Stimulated activated CD4-positive, alpha-beta T cell treated with anti-CD3 and anti-CD28 coated beads, TNF-alpha, amount 100 ng/mL, for 48 hours (primary cell): ENCODE data around the gene ICAM1.
"Not testable (repeated sequence)": the region's sequence is repeated elsewhere in the genome, so short reads cannot be mapped to it uniquely, and the experiment has no call there.

ENCODE experiments used
- DNase-seq, 3 donors: peaks; one replicate each; pipeline ENCODE4 v3.0.0-alpha.2; 2020; ENCODE audit warnings: low read depth in 3 of 3

The ICAM1 gene

DNA sequence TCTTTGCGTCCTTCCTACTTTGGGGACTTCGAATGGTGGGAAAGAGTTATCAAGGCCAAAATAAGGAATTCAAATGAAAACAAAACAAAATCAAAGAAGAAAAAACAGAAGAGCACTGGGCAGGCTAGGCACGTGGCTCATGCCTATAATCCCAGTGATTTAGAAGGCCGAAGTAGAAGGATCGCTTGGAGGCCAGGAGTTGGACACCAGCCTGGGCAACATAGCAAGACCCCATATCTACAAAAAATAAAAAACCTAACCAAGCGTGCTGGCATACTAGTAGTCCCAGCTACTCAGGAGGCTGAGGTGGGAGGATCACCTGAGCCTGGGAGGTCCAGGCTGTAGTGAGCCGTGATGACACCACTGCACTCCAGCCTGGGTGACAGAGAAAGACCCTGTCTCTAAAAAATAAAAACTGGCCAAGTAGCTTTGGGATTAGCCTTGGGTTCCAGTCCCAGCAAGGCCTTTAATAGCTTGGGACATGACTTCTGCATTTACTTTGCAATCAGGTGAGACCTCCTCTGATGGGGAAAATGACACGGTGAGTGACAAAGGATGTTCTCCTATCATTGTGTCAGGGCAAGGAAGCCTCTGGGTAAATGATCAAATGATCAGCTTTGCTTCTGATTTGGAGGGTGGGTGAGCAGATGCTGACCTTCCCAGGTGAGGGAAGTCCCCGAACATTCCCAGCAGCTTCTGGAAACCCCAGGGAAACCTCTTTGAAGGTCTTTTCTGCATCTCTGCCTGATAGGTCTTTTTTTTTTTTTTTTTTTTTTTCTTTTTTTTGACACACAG, 7.1 kb downstream of the ICAM1 start:
- DNase-seq: no peak

DNA sequence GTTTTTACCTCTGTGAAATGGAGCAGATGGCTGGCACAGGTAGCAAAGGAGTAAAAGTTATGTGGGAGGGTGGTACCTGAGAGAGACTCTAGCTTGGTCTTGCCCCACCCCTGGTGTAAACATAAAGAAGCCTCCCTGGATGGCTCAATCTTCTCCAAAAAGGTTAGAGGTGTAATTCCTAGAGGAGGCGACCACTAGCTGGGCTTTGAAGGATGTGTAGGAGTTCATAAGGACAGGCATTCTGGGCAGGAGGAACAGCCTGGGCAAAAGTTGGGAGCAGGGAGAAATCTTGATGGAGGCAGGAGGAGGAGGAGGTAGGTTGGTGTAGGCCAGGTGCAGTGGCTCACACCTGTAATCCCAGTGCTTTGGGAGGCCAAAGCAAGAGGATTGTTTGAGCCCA, 8.0 kb downstream of the ICAM1 start:
- no peak for DNase-seq

DNA sequence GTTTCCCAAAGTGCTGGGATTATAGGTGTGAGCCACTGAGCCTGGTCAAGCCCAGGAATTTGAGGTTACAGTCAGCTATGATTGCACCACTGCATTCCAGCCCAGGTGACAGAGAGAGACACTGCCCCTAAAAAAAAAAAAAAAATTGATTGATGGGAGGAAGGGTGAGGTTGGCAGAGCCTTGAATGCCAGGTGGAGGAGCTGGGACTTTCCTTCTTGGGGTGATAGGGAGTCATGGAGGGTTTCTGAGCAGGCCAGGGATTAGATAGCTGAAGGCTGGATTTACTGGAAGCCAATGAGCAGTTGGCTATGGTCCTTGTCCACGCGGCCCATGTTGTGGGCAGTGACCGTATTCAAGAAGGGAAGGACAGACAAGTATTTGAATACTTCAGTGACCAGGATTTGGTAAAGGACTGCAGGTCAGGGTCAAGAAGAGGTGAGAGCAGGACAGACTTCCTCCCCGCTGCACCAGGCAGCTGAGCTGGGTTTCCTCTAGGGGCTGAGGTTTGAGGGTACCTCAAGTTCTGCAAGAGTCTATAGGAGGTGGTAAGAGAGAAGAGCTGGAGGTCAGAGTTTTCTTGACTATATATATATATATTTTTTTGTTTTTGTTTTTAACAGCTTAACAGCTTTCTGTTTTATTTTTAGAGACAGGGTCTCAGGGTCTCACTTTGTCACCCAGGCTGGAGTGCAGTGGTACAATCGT, 9.0 kb downstream of the ICAM1 start:
- DNase-seq: no peak

DNA sequence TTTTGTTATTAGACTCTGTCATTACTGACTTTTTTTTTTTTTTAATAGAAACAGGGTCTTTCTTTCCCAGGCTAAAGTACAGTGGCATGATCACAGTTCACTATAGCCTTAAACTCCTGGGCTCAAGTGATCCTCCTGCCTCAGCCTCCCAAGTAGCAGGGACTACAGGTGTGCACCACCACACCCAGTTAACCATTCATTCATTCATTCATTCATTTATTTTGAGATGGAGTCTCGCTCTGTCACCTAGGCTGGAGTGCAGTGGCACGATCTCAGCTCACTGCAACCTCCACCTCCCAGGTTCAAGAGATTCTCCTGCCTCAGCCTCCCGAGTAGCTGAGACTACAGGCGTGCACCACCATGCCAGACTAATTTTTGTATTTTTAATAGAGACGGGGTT, 11.1 kb downstream of the ICAM1 start:
- not testable (repeated sequence) for DNase-seq

DNA sequence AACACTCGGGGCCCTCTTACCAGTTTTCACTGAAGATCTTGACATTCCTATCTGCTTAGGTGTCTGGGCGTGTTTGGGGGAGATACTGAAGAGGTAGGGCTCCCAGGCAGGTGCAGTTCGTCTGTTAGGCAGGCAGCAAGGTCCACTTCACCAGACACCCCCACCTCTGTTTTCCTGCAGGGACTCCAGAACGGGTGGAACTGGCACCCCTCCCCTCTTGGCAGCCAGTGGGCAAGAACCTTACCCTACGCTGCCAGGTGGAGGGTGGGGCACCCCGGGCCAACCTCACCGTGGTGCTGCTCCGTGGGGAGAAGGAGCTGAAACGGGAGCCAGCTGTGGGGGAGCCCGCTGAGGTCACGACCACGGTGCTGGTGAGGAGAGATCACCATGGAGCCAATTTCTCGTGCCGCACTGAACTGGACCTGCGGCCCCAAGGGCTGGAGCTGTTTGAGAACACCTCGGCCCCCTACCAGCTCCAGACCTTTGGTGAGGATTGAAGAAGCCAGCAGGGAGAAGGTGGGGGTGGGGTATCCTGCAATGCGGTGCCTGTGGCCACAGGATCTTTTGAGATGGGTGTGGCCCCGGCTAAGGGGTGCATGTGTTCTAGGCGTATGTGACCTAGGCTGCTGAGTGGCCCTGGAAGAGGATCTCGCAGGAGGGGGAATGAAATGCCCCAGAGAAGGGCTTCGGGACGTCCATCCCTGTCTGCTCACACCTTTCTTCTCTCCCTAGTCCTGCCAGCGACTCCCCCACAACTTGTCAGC, 12.6 kb downstream of the ICAM1 start:
- DNase-seq: no peak

DNA sequence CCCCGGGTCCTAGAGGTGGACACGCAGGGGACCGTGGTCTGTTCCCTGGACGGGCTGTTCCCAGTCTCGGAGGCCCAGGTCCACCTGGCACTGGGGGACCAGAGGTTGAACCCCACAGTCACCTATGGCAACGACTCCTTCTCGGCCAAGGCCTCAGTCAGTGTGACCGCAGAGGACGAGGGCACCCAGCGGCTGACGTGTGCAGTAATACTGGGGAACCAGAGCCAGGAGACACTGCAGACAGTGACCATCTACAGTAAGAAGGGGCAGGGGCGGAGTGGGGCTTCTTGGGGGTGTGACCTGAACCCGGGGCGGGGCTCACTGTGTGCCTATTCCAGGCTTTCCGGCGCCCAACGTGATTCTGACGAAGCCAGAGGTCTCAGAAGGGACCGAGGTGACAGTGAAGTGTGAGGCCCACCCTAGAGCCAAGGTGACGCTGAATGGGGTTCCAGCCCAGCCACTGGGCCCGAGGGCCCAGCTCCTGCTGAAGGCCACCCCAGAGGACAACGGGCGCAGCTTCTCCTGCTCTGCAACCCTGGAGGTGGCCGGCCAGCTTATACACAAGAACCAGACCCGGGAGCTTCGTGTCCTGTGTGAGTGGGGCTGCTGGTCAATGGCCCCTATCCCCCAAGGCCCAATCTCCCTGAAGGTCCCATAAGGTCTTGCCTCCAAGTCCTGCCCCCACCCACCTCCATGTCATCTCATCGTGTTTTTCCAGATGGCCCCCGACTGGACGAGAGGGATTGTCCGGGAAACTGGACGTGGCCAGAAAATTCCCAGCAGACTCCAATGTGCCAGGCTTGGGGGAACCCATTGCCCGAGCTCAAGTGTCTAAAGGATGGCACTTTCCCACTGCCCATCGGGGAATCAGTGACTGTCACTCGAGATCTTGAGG, 13.4 kb downstream of the ICAM1 start:
- no peak for DNase-seq

DNA sequence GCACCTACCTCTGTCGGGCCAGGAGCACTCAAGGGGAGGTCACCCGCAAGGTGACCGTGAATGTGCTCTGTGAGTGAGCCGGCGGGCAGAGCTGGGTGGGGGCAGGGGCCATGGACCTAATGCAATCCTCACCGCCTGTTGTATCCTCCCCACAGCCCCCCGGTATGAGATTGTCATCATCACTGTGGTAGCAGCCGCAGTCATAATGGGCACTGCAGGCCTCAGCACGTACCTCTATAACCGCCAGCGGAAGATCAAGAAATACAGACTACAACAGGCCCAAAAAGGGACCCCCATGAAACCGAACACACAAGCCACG, 14.0 kb downstream of the ICAM1 start:
- no peak for DNase-seq

DNA sequence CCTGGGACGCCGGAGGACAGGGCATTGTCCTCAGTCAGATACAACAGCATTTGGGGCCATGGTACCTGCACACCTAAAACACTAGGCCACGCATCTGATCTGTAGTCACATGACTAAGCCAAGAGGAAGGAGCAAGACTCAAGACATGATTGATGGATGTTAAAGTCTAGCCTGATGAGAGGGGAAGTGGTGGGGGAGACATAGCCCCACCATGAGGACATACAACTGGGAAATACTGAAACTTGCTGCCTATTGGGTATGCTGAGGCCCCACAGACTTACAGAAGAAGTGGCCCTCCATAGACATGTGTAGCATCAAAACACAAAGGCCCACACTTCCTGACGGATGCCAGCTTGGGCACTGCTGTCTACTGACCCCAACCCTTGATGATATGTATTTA, 14.5 kb downstream of the ICAM1 start:
- DNase-seq: no peak

DNA sequence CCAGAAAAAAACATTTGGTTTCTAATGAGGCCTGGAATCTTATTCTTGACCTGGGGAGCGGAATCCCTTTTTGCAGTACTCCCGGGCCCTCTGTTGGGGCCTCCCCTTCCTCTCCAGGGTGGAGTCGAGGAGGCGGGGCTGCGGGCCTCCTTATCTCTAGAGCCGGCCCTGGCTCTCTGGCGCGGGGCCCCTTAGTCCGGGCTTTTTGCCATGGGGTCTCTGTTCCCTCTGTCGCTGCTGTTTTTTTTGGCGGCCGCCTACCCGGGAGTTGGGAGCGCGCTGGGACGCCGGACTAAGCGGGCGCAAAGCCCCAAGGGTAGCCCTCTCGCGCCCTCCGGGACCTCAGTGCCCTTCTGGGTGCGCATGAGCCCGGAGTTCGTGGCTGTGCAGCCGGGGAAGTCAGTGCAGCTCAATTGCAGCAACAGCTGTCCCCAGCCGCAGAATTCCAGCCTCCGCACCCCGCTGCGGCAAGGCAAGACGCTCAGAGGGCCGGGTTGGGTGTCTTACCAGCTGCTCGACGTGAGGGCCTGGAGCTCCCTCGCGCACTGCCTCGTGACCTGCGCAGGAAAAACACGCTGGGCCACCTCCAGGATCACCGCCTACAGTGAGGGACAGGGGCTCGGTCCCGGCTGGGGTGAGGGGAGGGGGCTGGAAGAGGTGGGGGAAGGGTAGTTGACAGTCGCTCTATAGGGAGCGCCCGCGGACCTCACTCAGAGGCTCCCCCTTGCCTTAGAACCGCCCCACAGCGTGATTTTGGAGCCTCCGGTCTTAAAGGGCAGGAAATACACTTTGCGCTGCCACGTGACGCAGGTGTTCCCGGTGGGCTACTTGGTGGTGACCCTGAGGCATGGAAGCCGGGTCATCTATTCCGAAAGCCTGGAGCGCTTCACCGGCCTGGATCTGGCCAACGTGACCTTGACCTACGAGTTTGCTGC, 16.1 kb downstream of the ICAM1 start, which contains the start of gene ICAM4:
Gene ICAM4 (plus strand): TSS at position 153 of the 935 bp plus-strand sequence. CDS start 58 bp downstream, at position 211.
- DNase-seq: no peak

DNA sequence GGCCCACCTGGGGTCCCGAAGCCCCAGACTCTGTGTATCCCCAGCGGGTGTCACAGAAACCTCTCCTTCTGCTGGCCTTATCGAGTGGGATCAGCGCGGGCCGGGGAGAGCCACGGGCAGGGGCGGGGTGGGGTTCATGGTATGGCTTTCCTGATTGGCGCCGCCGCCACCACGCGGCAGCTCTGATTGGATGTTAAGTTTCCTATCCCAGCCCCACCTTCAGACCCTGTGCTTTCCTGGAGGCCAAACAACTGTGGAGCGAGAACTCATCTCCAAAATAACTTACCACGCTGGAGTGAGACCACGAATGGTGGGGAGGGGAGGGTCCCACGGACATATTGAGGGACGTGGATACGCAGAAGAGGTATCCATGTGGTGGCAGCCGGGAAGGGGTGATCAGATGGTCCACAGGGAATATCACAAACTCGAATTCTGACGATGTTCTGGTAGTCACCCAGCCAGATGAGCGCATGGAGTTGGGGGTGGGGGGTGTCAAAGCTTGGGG, 17.8 kb downstream of the ICAM1 start:
- peak in 1 of 3 donors; percentile 41 for DNase-seq

DNA sequence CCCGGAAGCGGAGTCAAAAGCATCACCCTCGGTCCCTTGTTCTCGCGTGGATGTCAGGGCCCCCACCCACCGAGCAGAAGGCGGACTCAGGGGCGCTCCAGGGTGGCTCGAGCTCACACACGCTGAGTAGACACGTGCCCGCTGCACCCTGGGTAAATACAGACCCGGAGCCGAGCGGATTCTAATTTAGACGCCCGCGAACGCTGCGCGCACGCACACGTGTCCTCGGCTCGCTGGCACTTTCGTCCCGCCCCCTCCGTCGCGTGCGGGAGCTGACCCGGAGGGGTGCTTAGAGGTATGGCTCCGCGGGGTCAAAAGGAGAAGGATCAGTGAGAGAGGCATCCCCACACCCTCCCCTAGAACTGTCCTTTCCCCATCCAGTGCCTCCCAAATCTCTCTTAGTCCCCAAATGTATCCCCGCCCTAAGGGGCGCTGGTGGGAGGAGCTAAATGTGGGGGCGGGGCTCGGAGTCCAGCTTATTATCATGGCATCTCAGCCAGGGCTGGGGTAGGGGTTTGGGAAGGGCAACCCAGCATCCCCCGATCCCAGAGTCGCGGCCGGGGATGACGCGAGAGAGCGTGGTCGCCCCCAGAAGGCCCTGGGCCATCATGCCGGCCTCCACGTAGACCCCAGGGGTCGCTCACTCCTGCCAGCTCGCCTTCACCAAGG, 18.4 kb downstream of the ICAM1 start:
- peak in 2 of 3 donors; percentile 64 to 66 for DNase-seq

DNA sequence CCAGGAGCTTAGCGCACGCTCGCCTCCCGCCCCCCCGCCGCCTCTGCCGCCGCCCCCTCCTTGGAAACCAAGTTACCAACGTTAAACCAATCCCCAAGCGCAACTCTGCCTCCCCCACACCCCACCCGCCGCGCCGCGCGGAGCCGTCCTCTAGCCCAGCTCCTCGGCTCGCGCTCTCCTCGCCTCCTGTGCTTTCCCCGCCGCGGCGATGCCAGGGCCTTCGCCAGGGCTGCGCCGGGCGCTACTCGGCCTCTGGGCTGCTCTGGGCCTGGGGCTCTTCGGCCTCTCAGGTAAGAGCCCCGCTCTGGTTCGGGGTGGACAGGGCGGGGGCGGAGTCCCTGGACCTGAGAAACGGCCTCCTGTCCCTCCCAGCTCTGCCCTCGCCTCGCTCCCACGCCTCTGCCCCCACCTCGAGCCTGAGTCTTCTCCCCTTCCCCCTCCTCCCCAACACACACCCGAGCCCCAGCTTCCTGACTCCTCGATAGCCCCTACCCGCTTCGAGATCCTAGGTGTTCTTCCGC, 19.0 kb downstream of the ICAM1 start, which contains the start of gene ICAM5:
Gene ICAM5 (plus strand): TSS at position 117 of the 521 bp plus-strand sequence. CDS start 92 bp downstream, at position 209.
- DNase-seq: peak in 1 of 3 donors; percentile 31

DNA sequence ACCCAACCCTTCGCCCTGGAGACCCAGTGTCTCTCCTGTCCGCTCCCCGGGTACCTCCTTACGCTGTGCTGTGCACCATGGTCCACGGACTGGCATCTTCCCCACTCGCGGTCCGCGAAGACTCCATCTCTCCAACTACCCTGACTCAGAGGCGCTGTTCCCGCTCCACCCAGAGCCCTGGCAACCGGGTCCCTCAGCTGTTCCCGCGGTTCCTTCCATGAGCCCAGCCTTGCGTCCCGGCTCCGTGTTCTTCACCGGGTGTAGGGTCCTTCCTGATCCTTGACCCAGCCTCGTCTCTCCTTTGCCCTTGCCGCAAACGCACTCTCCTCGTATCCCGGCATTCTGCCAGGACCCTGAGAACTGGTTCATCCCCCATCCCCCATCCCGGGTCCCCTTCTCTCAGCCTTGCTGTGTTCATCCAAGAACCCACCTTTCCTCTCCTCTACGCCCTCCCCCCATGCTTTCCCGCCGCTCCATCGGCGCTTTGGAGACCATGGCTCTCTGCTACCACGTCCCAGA, 19.5 kb downstream of the ICAM1 start:
- no peak for DNase-seq

DNA sequence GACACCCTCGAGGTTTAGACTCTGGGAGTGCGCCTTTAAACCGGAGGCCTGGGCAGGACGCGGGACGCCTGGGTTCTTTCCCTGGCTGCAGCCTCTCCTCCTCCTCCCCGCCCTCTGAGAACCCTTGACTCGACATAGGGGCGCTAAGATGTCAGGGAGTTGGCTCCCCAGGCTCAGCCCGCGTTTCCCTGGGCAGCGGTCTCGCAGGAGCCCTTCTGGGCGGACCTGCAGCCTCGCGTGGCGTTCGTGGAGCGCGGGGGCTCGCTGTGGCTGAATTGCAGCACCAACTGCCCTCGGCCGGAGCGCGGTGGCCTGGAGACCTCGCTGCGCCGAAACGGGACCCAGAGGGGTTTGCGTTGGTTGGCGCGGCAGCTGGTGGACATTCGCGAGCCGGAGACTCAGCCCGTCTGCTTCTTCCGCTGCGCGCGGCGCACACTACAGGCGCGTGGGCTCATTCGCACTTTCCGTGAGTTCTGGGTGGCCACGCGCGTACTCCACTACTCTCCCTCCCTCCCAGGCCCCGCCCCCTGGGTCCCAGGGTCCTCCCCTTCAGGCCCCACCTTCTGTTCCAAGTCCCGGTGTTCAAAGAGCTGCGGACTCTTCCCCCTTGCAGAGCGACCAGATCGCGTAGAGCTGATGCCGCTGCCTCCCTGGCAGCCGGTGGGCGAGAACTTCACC, 20.1 kb downstream of the ICAM1 start:
- DNase-seq: peak in 1 of 3 donors; percentile 44

DNA sequence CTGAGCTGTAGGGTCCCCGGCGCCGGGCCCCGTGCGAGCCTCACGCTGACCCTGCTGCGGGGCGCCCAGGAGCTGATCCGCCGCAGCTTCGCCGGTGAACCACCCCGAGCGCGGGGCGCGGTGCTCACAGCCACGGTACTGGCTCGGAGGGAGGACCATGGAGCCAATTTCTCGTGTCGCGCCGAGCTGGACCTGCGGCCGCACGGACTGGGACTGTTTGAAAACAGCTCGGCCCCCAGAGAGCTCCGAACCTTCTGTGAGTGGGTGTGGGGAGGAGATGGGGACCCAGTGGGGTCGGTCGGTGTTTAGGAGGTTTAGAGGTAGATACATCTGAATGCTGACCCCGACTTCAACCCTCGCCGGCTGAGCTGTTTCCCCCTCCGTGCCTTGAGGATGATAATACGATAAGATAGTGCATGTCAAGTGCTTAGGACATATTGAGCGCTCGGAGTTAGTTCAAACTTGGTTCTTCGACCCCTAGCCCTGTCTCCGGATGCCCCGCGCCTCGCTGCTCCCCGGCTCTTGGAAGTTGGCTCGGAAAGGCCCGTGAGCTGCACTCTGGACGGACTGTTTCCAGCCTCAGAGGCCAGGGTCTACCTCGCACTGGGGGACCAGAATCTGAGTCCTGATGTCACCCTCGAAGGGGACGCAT, 20.8 kb downstream of the ICAM1 start:
- no peak for DNase-seq

DNA sequence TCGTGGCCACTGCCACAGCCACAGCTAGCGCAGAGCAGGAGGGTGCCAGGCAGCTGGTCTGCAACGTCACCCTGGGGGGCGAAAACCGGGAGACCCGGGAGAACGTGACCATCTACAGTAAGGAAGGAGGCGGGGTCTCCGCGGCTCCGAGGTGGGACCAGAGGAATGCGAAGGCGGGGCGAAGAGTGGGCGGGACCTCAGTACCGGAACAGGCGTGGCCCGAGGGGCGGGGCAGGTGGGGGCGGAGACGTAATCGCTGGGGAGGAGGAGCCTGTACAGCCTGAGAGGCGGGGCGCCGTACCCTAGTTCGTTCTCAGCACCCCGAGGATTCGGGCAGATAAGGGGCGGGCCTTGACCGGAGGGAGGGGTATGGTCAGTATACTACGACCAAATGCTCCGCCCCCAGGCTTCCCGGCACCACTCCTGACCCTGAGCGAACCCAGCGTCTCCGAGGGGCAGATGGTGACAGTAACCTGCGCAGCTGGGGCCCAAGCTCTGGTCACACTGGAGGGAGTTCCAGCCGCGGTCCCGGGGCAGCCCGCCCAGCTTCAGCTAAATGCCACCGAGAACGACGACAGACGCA, 21.4 kb downstream of the ICAM1 start:
- peak; percentile 67 to 82 (median 69) for DNase-seq
